IPS-20b (cell line): ENCODE measurements around the gene UBE3D.

Experiments used
- H3K27ac ChIP-seq: one replicate; pipeline ENCODE4 v1.5.1; 2013; ENCODE audit warnings: low read length
- H3K27me3 ChIP-seq: 2 replicates; pipeline ENCODE4 v1.6.1; 2013; ENCODE audit warnings: mild to moderate bottlenecking, low read length, inconsistent platforms; ENCODE audit not compliant: insufficient read depth
- H3K36me3 ChIP-seq: 2 replicates; pipeline ENCODE4 v1.6.1; 2013; ENCODE audit warnings: low read depth, mild to moderate bottlenecking, inconsistent platforms, low read length, moderate library complexity; ENCODE audit not compliant: insufficient read depth
- H3K4me1 ChIP-seq: 2 replicates; pipeline ENCODE4 v1.6.1; 2013; ENCODE audit warnings: mild to moderate bottlenecking, control low read depth, inconsistent platforms, low read length, moderate library complexity; ENCODE audit not compliant: insufficient read depth
- H3K4me3 ChIP-seq: 2 replicates; pipeline ENCODE4 v1.5.1; 2013; ENCODE audit warnings: mild to moderate bottlenecking, low read length, inconsistent platforms
- H3K9ac ChIP-seq: 2 replicates; pipeline ENCODE4 v1.6.1; 2013; ENCODE audit warnings: low read depth, mild to moderate bottlenecking, inconsistent platforms, low read length, moderate library complexity
- H3K9me3 ChIP-seq: 2 replicates; pipeline ENCODE4 v1.6.1; 2013; ENCODE audit warnings: mild to moderate bottlenecking, low read depth, low read length, inconsistent platforms; ENCODE audit not compliant: insufficient read depth

Gene UBE3D

DNA sequence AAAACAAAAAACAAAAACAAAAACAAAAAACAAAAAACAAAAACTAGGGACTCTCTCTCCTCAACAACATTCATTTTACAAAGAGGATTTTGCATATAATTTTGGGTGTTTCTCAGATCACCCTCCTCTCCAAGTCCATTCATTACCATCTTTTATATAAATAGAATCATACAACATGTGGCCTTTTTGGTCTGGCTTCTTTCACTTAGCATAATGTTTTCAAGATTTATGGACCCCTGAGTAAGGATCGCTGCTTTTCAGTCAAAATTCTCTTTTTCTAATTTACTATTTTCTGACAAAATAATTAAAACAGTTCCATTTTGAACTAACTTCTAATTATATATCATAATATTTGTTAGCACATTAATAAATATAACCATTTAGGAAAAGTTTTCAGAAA is 94.8 kb downstream of the UBE3D start:
- Histone ChIP-seq H3K9me3 (no peaks in the 10 kb centered on the region), H3K4me1 (no peaks in the 10 kb centered on the region), H3K9ac (no peak overlapping the region), H3K36me3 (no peaks in the 10 kb centered on the region), H3K27ac (no peak overlapping the region), H3K27me3 (no peaks in the 10 kb centered on the region), H3K4me3 (no peak overlapping the region)

- no peaks in the 10 kb centered on the region for H3K36me3 ChIP-seq
- H3K27ac ChIP-seq: no peak overlapping the region
- no peaks in the 10 kb centered on the region for H3K27me3 ChIP-seq
- no peak overlapping the region for H3K9ac ChIP-seq
- no peaks in the 10 kb centered on the region for H3K4me1 ChIP-seq
- H3K9me3 ChIP-seq: no peaks in the 10 kb centered on the region
- no peak overlapping the region for H3K4me3 ChIP-seq
These were observed 96.9 kb downstream of the UBE3D start for GRCh38 chr6:82968708-82969107.

GRCh38 chr6:82963191-82963925 is 102.3 kb downstream of the UBE3D start:
- Histone ChIP-seq H3K4me3 (no peak overlapping the region), H3K27ac (no peak overlapping the region), H3K4me1 (peaks cover 26% of the 10 kb centered on the region), H3K27me3 (no peaks in the 10 kb centered on the region), H3K9ac (no peak overlapping the region), H3K9me3 (no peaks in the 10 kb centered on the region), H3K36me3 (no peaks in the 10 kb centered on the region)

DNA sequence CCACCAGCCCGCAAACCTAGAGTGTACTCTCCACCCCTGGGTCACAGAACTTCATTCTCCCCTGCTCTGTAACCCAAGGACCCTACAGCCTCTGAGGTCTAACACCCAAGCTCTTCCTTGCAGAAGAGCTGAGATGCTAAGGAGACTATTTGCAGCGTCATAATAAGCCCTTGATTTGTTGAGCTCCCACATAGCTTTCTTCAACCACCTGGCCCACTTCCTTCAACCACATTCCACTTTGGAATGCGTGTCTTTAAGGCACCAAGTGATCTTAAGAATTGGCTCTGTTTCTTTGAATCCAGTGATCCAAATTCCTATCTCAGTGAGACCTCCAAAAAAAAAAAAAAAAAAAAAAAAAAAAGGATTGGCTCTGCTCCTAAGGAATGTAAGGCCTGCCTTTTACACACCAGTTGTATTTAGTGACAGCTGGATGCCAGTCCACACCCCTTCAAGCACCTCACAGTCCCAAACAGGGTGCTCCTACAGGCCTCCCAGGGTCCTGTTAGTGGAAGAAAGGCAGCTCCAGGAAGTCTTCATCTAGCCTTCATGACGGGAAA is 106.2 kb downstream of the UBE3D start:
- H3K9ac ChIP-seq: peak overlapping the region; percentile 40
- peaks cover 27% of the 10 kb centered on the region for H3K36me3 ChIP-seq
- H3K9me3 ChIP-seq: no peaks in the 10 kb centered on the region
- H3K27ac ChIP-seq: peak overlapping the region; percentile 48
- H3K4me3 ChIP-seq: peak overlapping the region; percentile 23; the same call in 1 of the 2 replicates
- no peaks in the 10 kb centered on the region for H3K27me3 ChIP-seq
- peaks cover 26% of the 10 kb centered on the region for H3K4me1 ChIP-seq

DNA sequence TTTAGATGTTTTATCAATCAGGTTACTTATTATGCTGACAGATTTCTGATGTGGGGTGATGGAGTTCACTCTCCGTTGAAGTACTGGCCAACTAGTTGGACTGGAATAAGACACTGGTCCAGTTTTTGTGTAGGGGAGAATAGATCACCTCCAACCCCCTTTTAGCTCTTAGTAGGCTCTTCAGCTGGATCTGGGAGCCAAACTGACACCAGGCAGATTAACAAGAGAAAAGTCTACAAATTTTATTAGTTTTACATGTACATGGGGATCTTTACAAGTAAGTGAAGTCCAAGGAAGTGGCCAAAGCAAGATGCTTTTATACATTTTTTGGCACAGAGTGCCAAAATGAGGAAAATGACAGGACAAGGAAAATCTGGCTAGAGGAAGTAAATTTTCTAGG is 107.1 kb downstream of the UBE3D start:
- H3K4me1 ChIP-seq: peaks cover 26% of the 10 kb centered on the region
- no peak overlapping the region for H3K9ac ChIP-seq
- H3K36me3 ChIP-seq: peaks cover 34% of the 10 kb centered on the region
- H3K4me3 ChIP-seq: no peak overlapping the region
- no peak overlapping the region for H3K27ac ChIP-seq
- no peaks in the 10 kb centered on the region for H3K27me3 ChIP-seq
- H3K9me3 ChIP-seq: no peaks in the 10 kb centered on the region

GRCh38 chr6:82957868-82958245 is 107.8 kb downstream of the UBE3D start:
- no peak overlapping the region for H3K4me3 ChIP-seq
- H3K27ac ChIP-seq: no peak overlapping the region
- no peaks in the 10 kb centered on the region for H3K27me3 ChIP-seq
- no peak overlapping the region for H3K9ac ChIP-seq
- H3K36me3 ChIP-seq: peaks cover 35% of the 10 kb centered on the region
- H3K9me3 ChIP-seq: no peaks in the 10 kb centered on the region
- peaks cover 26% of the 10 kb centered on the region for H3K4me1 ChIP-seq

- Histone ChIP-seq H3K4me1 (peaks cover 26% of the 10 kb centered on the region), H3K27me3 (no peaks in the 10 kb centered on the region), H3K36me3 (peaks cover 35% of the 10 kb centered on the region), H3K9ac (no peak overlapping the region), H3K9me3 (no peaks in the 10 kb centered on the region), H3K27ac (no peak overlapping the region), H3K4me3 (no peak overlapping the region)
These were observed 108.3 kb downstream of the UBE3D start for GRCh38 chr6:82957171-82957867.

- H3K27me3 ChIP-seq: no peaks in the 10 kb centered on the region
- peaks cover 25% of the 10 kb centered on the region for H3K4me1 ChIP-seq
- H3K4me3 ChIP-seq: no peak overlapping the region
- peaks cover 44% of the 10 kb centered on the region for H3K36me3 ChIP-seq
- no peak overlapping the region for H3K9ac ChIP-seq
- H3K9me3 ChIP-seq: no peaks in the 10 kb centered on the region
- no peak overlapping the region for H3K27ac ChIP-seq
These were observed 109.8 kb downstream of the UBE3D start for GRCh38 chr6:82955841-82956240.

GRCh38 chr6:82954937-82955577 is 110.6 kb downstream of the UBE3D start:
- Histone ChIP-seq H3K9ac (no peak overlapping the region), H3K4me1 (peaks cover 17% of the 10 kb centered on the region), H3K4me3 (no peak overlapping the region), H3K27ac (no peak overlapping the region), H3K36me3 (peaks cover 44% of the 10 kb centered on the region), H3K27me3 (no peaks in the 10 kb centered on the region), H3K9me3 (peaks cover 1% of the 10 kb centered on the region; the same call in 1 of the 2 replicates)

DNA sequence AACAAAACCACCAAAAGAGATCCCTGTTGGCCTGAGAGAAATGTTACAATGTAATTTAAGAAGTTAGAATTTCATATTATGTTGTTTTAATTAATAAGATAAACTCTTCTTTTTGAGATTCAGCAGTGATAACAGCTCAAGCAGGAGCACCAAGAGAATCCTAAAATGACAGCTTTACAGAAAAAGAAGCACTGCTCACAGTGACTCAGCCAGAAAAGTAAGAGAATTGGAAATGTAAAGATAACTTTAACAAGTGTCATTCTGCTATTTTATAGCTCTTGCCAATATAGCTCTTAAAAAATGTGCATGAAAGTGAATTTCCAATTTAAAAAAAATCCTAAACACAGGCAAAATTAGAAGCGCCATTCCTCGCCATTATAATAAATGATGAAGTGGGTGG is 111.3 kb downstream of the UBE3D start:
- Histone ChIP-seq H3K36me3 (peaks cover 44% of the 10 kb centered on the region), H3K27me3 (no peaks in the 10 kb centered on the region), H3K9ac (no peak overlapping the region), H3K4me1 (peaks cover 10% of the 10 kb centered on the region), H3K27ac (no peak overlapping the region), H3K4me3 (no peak overlapping the region), H3K9me3 (peaks cover 6% of the 10 kb centered on the region)

- peaks cover 5% of the 10 kb centered on the region for H3K4me1 ChIP-seq
- H3K9me3 ChIP-seq: peaks cover 11% of the 10 kb centered on the region
- no peak overlapping the region for H3K9ac ChIP-seq
- no peak overlapping the region for H3K4me3 ChIP-seq
- H3K27me3 ChIP-seq: no peaks in the 10 kb centered on the region
- no peak overlapping the region for H3K27ac ChIP-seq
- H3K36me3 ChIP-seq: peaks cover 44% of the 10 kb centered on the region
These were observed 111.8 kb downstream of the UBE3D start for GRCh38 chr6:82953871-82954270.
